HG03175 (cell line): Measurements from ENCODE around the gene ARHGEF2.
"Not testable (repeated sequence)": the region's sequence is repeated elsewhere in the genome, so short reads cannot be mapped to it uniquely, and the experiment has no call there.

Source experiments
- ATAC-seq: cut with Tn5 transposase; IDR thresholded peaks from one replicate; pipeline ENCODE4 v1.9.1; 2021; ENCODE audit warnings: mild to moderate bottlenecking, moderate library complexity; ENCODE audit not compliant: unreplicated experiment

ARHGEF2 gene

DNA sequence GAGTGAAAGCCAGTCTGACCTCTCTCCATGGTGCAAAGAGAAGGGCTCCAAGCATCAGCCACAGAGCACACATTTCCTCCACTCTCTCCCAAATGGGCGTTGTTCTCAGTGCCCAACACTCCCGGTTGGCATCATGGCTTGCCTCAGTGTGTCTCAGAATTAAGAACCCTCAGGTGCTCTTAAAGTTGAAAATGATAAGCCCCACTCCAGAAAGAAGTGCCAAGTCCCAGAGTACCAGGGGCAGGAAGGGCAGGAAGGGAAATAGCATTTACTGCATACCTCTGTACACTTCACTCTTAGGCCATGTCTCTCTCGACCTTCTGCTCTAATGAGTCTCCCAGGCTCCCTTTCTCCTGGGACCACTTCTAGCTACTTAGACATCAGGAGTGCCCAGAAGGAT lies 15.2 kb upstream of the ARHGEF2 start:
- ATAC-seq: no peak

DNA sequence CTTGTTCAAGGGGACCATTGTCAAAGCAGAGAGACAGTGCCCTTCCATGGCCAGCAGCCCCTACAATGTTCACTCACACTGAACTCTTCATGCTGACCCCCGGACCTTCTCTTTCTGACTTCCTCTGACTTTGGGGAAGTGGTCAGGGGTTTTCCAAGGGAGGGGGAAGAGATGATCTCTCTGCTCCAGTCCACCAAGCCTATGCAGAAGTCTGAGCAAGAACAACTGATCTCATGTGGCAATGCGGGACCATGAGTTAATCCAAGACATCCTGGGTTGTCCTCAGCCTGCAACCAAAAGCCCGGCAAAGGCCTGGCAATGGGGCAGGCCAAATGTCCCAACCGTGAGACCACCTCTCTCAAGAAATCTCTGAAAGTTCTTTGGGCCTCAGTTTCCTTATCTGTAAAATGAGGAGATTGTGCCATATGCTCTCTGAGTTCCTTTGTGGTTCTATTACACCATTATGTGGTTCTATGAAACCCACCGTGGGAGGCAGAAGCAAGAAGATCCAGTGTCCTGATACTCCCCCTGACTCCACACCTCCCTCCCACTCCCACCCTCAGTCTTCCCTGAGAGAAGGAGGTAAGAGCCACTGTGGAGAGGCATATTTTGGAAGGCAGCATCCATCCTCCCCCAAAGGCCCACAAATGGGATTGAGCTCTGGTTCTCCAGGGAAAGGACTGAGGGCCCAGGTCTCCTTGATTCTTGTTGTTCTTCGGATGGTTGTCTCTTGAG lies 11.8 kb upstream of the ARHGEF2 start:
- no peak for ATAC-seq

DNA sequence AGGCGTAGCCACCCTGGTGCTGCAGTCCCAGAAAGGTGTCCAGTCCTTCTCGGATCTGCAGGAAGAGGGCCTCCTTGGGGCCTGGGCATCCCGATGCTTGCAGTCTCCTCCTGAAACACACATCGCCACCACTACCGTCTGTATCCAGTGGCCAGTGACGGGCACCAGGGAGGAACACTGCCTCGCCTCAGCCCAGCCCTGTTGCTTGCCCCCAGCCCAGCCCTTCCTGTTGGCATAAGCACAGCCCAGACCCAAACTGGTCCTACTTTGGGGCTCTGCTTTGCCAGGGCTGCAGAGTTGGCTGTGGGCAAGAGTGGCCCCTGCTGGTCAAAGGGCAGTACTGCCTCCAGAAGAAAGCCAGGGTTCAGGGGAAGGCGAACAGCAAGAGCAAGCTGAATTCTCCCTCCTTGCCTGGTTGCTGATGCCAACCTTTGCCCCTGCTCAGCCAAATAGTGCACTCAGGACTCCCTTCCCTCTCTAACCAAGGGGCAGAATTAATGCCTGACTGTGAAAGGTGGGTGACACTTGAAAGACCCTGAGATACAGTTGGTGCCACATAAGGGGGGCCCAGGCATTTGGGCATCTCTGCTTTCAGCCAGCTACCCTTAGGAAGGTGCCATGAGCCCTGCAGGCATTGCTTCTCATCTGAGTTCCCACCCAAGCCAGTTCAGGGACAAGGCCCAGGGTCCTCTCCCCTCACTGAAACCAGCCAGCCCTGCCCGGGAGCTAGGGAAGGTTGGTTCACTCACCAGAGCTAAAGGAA lies 11.1 kb upstream of the ARHGEF2 start:
- peak; percentile 60 for ATAC-seq

DNA sequence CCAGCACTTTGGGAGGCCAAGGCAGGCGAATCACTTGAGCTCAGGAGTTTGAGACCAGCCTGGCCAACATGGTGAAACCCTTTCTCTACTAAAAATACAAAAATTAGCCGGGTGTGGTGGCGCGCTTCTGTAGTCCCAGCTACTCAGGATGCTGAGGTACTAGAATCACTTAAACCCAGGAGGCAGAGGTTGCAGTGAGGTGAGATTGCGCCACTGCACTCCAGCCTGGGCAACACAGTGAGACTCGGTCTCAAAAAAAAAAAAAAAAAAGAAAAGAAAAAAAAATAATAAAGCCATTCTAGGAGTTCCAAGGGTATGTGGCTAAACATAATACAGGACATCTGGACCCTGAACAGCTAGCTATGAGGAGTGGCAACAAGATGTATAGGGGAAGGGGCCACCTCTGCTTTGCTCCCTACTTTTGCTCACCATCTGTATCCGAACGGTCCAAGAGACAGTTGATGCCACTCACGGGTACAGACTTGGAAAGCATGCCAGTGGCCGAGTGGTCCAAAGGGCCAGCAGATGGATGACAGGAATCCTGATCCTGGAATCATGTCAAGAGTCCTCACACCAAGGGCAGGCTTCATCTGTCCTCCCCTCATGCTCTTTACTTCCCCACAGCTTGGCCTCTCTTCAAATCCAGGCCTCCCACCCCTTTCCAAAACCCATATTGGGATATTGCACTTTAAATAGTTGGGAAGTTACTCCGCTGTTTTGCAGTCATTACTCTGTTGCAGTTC lies 6.7 kb upstream of the ARHGEF2 start:
- ATAC-seq: not testable (repeated sequence)

DNA sequence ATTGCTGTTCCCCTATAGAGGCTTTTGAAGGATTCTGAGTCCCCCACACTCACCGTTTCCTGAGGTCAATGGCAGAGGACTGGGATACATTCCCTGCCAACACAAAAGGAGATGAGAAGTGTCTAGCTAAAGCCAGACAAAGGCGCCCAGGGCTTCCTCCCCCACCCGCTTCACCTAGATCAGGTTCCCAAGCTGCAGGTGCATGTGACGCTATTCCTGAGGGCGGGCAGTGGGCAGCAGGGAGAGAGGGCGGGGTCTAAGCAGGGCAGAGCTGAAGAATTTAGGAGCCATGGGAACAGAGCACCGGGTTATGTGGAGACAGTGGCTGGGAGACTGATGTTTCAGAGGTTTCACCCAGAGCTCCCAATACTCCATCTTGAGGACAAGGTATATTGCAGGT lies 6.0 kb upstream of the ARHGEF2 start:
- no peak for ATAC-seq

DNA sequence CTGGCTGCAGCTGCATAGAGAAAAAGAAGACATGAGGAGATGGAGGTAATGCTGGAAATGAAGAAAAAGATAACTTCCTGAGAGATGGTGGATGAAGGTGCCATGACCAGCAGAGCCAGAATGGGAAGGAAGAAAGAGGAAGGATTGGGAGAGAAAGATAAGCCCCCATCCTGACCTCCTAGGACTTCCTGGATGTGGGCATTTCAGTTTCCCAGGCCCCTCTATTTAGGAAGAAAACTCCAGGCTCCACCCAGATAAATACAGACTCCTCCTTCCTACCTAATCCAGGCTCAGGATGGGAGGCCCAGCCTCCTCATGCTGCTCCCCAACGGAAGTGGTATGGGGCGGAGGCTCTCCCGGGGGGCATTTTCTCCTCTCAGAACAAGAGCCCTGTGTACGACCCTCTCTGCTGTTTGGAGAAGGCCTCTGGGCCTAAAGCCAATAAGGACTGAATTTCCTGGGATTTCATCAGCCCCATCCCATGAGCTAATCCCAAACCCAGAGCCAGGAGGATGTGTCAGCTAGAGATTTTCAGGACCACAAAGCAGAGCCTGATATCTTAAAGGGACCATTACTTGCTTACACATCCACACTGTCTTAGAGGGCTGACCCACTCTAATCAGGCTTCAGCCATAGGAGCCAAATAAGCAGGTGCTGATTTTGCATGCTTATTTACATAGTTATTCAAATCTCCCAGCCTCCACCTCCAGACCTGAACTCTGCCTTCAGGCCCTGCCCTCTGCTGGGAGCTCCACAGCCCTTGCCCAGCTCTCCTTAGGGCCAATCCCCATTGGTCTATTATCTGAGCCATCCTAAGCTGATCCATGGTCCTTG lies 5.1 kb upstream of the ARHGEF2 start:
- no peak for ATAC-seq

DNA sequence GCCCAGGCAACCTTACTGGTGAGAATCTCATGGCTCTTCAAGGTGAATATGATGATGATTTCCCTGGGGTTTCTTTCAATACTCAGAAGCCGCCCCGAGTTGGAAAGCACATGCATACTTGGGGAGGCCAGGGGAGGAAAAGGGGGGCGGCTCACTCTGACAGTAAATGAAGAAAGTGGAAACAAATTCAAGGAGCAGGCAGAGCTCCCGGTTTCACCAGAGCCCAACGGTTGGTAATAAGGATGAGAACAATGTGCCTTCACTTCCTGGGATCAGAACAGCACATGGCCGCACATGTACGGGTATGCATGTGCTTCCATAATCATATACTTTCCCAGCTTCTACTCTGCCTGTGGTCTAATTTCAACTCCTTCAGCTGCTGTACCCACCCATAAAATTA lies 3.8 kb upstream of the ARHGEF2 start:
- ATAC-seq: no peak

DNA sequence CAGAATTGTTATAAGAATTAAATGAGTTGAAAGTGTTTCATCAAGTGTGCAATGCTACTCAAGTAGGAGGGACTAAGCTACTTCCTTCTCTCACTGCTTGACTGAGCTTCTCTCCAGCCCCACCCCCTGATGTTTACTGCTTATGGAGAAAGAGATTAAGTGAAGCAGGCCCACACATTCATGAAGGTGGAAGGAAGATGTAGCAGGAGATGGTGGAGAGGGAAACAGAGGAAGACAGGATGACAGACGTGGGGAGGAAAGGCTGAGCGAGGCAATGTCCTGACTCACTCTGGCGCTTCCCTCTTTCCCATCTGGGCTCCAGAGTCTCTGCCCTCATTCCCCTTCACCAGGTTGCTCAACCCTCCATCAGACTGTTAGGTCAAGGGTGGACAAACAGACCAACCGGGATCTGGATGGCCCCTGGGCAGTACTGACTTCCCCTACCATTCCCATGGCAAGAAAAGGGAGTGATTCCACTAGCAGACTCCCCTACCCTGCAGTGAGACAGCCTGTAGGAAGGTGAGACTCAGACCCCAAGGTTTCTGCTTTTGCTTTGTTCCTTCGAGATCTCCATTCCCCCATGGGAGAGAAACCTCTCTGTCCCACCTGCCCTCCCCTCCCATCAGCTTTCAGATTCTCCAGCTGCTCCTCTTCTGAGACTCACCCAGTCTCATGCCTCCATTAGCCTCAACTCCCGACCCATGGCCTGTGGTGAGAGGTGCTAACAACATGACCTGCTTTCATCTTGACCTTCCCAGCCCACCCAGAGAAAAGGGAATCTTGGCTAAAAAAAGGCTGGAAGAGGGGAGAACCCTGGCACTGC lies 3.1 kb upstream of the ARHGEF2 start:
- no peak for ATAC-seq

DNA sequence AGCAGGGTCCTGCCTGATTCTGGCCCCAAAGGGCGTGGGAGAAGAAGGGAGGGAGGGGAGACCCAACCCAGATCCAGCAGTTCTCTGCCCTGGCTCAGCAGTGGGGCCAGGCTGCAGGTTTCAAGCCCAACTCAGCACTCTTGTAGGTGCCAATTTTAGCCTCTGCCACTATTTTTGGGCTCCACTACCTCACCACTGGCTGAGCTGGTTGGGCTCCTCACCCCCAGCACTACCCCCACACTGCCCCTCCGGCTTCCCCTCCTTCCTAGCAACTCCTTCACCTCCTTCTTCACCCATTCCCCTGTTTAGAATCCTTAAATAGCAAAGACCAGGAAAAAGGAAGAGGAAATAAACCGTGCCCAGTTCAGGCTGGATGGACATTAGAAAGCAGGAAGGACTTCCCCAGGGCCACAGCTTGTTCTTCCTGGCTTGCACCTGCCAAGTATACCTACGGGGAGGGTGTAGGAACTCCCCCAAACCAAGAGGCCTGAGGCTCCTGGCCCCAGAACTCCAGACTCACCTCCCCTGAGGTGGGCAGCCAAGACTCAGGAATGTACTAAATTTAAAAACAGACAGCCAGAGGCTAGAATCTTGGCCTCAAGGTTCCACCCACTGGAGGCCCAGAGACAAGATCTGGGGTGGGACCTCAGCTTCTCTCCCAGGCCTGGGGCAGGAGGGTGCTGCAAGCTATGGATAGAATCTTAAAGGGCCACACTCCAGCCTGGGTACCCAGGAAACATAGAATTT lies 1.4 kb upstream of the ARHGEF2 start:
- no peak for ATAC-seq

DNA sequence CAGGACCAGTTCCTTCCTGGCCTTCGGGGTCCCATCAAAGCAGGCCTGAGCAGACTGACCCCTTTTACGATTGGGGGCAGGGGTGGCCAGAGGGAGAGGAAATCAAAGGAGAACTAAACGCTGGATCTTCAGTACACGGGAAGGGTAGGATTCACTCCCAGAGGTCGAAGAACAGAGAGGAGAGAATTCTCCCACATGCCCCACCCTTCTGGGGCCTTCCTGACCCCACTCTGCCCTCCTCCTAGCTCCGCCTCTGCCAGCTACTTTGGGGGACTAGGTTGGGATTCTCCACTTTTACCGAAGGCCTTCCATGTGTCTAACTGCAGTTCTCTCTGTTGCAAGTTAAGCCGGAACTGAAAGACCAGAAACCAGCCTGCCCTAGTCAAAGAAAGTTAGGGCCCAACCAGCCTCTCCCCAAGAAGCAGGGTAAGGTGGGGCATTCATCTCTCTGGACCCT lies 654 bp upstream of the ARHGEF2 start:
- no peak for ATAC-seq

DNA sequence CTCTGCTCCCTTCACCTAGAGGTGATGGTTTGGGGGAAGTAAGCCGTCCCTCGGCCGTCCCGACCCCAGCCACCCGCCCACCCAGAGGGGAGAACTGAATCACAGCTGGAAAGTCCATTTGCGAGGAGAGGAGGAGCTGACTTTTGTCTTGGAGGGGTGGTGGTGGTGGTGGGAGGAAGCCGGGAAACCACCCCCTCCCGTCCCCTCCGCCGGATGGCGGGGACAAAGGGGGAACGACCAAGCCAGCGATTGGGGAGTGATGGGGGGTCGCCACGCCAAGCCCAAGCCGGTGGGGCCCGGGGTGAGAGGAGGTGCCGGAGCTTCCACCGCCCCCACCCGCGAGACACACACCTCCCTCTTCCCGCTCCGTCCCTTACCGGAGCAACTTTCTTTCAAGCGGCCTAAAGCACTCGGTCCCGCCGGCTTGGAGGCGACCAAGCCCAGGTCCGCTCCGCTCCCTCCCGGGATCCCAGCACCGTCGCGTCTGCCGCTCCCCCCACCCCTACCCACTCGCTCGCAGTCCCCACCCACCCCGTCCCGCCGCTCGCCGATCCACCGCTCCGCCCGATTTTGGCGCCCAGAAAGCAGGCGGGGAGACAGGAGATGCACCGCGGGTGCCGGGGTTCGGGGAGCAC lies 540 bp downstream of the ARHGEF2 start:
- ATAC-seq: no peak

DNA sequence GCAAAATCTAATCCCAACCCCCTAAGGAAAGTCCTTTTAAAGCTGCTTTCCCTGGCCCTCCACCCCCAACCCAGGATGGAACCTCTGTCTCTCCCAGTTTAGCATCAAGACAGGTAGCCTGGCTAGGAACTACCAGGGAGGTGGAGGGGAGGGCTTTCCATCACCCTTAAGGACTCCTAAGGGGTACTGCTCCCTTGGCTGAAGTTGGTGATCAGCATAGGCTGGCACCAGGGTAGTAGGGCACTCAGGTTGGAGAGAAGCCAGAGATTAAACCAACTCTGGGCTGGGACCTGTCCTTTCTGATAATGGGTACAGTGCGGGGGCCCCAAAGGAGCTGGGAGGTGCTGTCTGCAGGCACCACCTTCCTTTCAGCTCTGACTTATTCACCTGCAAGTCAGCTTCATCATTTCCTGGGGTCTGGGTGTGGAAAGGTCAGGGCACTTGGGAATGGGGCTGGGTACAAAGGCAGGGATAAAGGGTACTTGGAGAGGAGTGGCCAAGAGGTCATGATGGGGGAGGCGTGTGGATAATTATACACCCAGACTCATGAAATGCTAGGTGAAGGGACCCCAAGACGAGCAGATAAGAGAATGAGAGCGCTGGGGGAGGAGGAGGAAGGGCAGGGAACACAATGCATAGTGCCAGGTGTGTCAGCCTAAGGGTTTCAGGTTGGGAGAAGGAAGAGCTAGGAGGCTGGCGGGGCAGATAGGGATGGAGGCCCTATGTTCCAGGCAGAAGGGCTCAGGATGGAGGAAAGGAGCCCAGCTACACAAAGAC lies 1.2 kb downstream of the ARHGEF2 start:
- ATAC-seq: no peak

DNA sequence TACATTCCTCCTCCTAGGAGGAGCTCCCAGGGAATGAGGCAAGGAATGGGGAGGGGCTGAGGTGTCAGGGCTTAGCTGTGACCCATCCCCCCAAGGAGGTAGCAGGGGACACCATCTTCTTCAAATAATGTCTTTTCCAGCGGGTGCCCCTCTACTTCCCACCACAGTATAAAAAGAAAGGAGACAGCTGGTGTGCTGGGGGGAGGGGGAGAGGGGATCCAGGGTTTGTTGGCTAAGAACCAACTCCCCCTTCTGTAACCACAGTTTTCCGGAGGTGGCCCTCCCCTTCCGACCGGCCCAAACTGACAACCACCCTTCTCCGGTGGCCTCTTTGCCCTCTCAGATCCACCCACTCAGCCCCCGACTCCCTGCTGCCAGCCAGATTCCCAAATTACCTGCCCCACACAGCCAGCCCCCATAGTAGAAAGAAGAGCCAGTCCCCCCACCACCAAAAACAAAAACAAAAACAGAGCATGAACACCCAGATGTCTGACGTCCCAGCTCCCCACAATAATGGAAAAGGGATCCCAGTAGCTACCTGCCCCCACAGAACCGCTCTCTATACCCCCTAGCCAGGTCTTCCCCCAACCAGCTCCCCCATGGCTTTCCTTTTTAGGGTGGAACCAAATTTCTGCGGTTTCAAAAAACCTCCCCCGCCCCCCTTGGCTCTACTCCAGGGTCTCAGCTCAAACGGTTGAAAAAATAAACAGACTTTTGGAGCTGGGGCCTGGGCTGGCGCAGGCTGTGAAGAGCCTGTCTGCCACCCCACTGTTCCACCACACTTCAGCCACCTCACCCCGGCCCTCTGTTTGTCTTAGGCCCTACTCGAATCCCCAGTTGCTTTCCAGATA lies 2.1 kb downstream of the ARHGEF2 start:
- no peak for ATAC-seq

DNA sequence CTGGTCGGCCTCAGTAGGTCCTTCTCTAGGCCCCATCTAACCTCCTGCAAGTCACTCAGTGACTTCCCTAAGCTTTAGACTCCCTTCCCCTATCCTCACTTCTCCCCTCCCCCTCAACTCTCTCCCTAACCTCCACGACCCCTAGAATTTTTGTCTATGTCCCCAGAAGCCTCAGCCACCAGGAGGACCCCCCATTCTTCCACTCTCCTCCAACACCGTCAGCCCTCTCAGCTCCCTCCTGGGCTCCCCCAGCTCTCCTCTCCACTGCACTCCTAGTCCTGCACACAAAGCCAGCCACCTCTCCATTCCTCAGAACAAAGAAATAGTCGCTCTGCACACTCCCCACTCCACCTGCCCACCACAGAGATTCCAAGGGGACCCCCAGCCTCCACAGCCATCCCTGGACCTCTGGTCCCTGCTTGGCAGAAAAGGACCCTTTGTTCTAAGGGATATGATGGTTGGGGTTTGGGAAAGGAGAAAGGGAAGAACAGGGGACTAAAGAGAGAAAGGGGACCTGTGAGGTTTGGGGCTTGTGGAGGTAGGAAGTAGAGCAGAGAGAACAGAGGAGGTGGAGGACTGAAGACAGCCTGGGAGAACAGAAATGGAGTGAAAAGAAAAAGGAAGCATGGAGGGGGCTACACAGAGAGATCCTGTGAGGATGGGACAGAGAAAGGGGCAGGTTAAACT lies 2.8 kb downstream of the ARHGEF2 start:
- ATAC-seq: no peak

DNA sequence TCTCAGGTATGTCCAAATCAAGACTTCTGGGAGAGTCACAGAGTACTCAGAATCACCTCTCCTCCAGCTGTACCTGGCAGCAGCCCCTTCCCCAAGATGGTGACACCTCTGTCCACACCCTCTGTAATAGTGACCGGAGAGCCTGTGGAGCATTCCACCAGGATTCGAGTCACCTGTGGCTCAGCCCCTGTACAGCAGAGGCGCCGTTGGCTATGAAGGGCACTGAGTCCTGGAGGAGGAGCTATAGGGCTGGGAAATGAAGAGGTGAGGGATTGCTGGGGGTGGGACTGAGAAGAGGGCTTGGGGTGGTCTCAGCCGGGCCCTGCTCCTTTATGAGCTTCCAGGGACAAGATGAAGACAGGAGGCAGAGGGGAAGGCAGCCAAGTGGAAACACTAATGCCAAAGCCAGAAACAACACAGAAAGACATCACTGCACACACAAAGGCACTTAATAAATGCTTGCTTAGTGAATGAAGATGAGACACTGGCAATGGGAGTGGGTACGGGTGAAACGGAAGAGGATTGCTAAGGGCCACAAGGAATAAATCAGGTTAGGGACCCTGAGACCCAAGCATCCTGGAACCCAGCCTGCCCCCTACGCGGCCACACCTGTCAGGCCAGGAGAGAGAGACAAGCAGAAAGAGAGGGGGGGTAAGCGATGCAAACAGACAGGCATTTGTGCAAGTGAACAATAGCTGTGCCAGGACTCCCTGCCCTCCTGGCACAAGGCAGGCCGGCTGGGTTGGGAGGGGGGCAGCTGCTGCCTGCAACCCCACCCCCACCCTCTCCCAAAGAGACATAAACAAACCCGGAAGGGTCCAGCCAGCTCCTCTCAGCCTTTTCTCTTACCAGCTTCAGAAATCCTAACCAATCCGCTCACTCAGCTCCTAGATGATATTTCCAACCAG lies 3.9 kb downstream of the ARHGEF2 start:
- no peak for ATAC-seq

DNA sequence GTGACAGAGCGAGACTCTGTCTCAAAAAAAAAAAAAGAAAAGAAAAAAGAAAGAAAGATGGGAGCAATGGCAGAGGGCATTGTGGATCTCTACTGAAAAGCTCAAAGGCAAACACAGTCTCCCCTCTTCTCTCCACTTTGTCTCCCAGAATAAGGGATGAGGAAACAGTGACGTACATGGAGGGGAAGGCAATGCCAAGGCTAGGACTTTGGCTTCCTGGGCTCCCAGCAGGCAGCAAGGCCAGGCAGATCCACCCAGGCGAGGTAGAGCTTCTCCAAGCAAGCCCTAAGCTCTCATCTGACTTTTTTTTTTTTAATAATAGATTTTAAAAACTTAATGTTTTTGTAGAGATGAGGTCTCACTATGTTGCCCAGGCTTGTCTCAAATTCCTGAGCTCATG lies 4.6 kb downstream of the ARHGEF2 start:
- ATAC-seq: no peak
